Tibial artery (tissue), 4 donors: ENCODE measurements around the gene UBE2E2.

Source experiments
- DNase-seq, 2 donors: peaks; one replicate each; pipeline ENCODE4 v3.0.0-alpha.2; 2019
- H3K27ac ChIP-seq, 2 donors: fragments of 200-600 bp; sonication (generic) in 1 of 2; 1 replicate in 1 of 2; 2 replicates in 1 of 2; pipeline ENCODE4 v1.5.1; 2018 to 2019; ENCODE audit warnings: mild to moderate bottlenecking in 1 of 2
- H3K27me3 ChIP-seq, 2 donors: fragments of 200-600 bp; sonication (generic) in 1 of 2; one replicate each; pipeline versions ENCODE4 v1.5.1 to v1.6.0; 2016 to 2019
- H3K36me3 ChIP-seq, 3 donors: fragments of 200-600 bp; sonication (generic) in 2 of 3; one replicate each; pipeline ENCODE4 v1.5.1; 2016 to 2019; ENCODE audit warnings: mild to moderate bottlenecking in 2 of 3
- H3K4me1 ChIP-seq, 4 donors: fragments of 200-600 bp; sonication (generic) in 2 of 4; 1 replicate in 3 of 4; 2 replicates in 1 of 4; pipeline ENCODE4 v1.5.1; 2016 to 2019
- H3K4me3 ChIP-seq, 2 donors: fragments of 200-600 bp; sonication (generic) in 1 of 2; 1 replicate in 1 of 2; 2 replicates in 1 of 2; pipeline ENCODE4 v1.5.1; 2018 to 2019; ENCODE audit warnings: mild to moderate bottlenecking in 2 of 2
- H3K9me3 ChIP-seq, 3 donors: fragments of 200-600 bp; sonication (generic) in 1 of 3; one replicate each; pipeline ENCODE4 v1.5.1; 2016 to 2019
- intact Hi-C: fragments of 100-400 bp; cut with DNase I; formaldehyde crosslinking; loops from one replicate; pipeline ENCODE4 v1.15.0; 2023; ENCODE audit warnings: low total_unique reads
- TF ChIP-seq, protein P1 (sequence below), 2 experiments: fragments of 200-600 bp in 1 of 2; fragments of 450-650 bp in 1 of 2; IDR thresholded peaks; one replicate each; pipeline ENCODE4 v1.5.1; 2017 to 2019; ENCODE audit warnings: antibody characterized with exemption in 2 of 2, mild to moderate bottlenecking in 1 of 2, moderate library complexity in 1 of 2

The UBE2E2 gene

GRCh38 chr3:23640471-23641146, 437.5 kb downstream of the UBE2E2 start:
- Histone ChIP-seq H3K36me3 (no peaks in the 10 kb centered on the region), H3K27ac (no peak overlapping the region), H3K4me3 (no peak overlapping the region), H3K27me3 (no peaks in the 10 kb centered on the region), H3K4me1 (no peaks in the 10 kb centered on the region), H3K9me3 (peaks cover 0 to 3% (median 0%) of the 10 kb centered on the region in 3 donors)
- TF ChIP-seq, protein P1, sequence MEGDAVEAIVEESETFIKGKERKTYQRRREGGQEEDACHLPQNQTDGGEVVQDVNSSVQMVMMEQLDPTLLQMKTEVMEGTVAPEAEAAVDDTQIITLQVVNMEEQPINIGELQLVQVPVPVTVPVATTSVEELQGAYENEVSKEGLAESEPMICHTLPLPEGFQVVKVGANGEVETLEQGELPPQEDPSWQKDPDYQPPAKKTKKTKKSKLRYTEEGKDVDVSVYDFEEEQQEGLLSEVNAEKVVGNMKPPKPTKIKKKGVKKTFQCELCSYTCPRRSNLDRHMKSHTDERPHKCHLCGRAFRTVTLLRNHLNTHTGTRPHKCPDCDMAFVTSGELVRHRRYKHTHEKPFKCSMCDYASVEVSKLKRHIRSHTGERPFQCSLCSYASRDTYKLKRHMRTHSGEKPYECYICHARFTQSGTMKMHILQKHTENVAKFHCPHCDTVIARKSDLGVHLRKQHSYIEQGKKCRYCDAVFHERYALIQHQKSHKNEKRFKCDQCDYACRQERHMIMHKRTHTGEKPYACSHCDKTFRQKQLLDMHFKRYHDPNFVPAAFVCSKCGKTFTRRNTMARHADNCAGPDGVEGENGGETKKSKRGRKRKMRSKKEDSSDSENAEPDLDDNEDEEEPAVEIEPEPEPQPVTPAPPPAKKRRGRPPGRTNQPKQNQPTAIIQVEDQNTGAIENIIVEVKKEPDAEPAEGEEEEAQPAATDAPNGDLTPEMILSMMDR (IDR thresholded peaks at IDR 0.05): no peak
- intact Hi-C loops: no loop called here
- no peak for DNase-seq
